Ishikawa (cell line): ENCODE data around the gene RFC4.

ENCODE experiments used
- RAD21 ChIP-seq: IDR thresholded peaks from 2 replicates; pipeline ENCODE4 v1.6.1; 2012; ENCODE audit warnings: low read depth
- YY1 ChIP-seq: IDR thresholded peaks from 2 replicates; pipeline ENCODE4 v1.6.1; 2012; ENCODE audit warnings: low read depth

DNA sequence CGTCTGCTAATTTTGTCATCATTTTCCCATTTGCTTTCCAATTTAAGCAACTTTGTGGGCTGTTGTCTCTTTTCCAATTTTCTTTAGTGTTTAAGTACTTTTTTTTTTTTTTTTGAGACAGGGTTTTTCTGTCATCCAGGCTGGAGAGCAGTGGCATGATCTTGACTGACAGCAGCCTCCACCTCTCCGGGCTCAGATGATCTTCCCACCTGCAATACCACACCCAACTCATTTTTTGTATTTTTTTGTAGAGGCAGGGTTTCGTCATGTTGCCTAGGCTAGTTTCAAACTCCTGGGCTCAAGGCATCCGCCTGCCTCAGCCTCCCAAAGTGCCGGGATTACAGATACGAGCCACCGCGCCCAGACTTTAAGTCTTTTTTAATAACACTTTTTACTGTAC is 49.1 kb downstream of the RFC4 start:
- TF ChIP-seq YY1 (no peak), RAD21 (no peak)
